LNCAP (cell line): ENCODE measurements around the gene HS3ST3A1.

Source experiments
- TF ChIP-seq, protein P1 (sequence below): fragments of 450-650 bp; IDR thresholded peaks from 2 replicates; pipeline ENCODE4 v1.5.1; 2017; ENCODE audit warnings: mild to moderate bottlenecking

The HS3ST3A1 gene

DNA sequence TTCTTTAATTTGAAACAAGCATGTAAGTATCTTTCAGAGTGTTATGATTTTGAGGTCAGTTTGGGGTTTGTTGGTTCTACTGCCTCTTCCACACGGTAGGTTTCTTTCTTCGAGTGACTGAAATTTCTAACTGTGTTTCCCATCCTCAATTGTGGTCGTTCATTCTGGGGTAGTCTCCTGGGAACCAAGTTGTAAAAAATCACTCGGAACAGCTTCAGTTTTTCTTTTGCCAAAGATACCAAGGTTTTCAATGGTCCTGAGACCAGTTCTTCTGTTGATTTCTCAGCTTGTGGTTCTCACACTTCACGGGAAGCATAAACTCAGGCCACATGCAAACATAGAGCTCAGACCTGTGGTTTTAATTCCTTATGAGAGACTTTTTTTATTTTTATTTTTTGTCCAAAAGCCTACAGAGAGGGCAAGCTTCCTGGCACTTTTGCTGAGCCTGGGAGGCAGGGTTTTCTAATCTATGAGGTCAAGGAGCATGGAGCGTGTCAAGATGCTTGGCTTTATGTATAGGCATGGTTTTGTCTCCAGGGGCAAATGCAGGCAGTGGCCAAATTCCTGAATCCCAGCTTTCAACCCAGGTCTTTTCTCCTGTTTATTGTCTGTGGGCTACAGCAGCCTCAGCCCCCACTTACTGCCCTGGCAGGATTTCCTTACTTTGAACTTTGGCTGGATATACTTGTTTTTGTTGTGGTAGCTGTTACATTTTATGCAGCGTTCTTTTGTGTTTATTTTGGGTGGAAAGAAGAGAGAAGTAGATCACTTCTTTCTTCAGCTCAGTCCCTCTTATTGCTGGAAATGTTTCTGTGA is 32.9 kb downstream of the HS3ST3A1 start:
- TF ChIP-seq, protein P1, sequence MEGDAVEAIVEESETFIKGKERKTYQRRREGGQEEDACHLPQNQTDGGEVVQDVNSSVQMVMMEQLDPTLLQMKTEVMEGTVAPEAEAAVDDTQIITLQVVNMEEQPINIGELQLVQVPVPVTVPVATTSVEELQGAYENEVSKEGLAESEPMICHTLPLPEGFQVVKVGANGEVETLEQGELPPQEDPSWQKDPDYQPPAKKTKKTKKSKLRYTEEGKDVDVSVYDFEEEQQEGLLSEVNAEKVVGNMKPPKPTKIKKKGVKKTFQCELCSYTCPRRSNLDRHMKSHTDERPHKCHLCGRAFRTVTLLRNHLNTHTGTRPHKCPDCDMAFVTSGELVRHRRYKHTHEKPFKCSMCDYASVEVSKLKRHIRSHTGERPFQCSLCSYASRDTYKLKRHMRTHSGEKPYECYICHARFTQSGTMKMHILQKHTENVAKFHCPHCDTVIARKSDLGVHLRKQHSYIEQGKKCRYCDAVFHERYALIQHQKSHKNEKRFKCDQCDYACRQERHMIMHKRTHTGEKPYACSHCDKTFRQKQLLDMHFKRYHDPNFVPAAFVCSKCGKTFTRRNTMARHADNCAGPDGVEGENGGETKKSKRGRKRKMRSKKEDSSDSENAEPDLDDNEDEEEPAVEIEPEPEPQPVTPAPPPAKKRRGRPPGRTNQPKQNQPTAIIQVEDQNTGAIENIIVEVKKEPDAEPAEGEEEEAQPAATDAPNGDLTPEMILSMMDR = no peak

DNA sequence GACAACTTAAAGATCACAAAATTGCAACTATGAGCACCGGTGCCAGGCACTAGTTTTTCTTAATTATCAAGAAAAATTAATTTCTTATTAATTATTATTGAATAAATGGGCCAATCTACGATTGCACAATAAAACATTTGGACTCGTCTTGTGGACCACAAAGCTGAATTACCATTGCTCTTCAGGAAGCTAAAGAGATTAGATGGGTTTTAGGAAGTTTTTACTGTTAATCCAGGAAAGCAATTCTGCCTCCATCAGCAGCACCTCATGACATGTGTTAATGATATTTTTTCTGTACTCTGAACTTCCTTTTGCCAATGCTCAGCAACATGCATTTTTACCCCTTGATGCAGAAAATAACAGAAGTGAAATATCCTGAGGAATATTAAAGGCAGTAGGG is 37.9 kb downstream of the HS3ST3A1 start:
- TF ChIP-seq, protein P1 = no peak

DNA sequence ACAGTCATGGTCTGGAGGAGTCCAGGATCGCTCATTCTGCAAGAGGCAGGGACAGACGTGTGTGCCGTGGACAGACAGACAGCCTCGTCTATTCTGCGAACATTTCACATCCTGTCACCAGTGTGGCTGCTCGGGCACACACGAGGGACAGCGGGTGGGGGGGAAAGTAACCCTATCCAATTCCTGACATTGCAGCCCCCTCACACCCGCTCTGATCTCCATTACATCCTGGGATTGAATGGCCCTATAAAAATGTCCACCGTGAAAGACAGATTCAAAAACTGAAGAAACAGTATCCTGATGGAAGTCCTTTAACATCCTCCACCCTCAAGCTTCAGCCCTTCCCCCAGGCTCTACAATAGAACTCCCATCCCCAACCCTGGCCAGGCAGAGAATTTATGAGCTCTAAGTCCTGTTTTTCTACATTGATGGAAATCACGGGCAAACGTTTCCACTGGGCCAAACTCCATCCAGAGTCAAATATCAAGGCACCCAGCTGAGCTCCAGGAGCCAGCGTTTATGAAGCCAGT is 39.4 kb downstream of the HS3ST3A1 start:
- TF ChIP-seq, protein P1 = no peak

DNA sequence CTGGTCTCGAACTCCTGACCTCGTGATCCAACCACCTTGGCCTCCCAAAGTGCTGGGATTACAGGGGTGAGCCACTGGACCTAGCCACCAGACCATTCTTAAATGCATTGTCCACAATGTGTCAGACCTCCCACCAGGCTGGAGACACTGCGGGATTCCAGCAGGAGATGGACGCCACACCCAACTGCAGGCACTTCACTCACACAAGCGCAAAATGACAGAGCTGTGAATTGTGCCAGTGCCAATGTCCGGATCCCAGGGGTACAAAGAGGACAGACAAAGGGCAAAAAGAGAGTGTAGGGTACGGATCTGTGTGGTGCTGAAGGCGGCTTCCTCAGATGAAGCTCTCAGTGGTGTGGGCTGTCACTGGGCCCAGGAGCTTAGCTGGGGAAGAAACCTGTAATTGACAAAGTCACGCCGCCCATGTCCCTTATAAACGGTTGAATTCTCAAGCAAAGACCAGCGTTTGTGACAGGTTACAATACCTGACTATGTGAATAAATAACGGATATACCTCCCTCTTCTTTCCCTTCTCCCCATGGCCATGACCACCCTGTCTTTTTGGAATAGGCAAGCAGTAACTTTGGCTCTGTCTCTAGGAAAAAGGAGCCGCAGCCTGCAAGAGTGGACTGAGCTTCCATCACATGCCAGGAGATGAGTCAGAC is 40.0 kb downstream of the HS3ST3A1 start:
- TF ChIP-seq, protein P1 = no peak

DNA sequence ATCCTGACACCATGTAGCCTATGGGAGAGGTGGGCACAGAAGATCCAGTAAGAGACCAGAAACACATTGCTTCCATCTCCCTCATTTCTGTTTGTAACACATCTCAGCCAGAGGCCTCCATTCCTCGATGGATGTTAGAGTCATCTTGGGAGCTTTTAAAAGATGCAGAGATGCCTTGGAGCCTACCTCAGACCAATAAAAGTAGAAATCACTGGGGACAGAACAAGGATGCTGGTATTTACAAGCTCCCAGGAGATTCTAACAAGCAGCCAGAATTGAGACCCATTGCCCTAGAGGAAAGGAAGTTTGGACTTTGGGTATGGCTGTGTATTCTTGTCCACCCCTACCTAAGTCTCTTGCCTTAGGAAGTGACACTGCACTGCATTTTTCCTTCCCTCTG is 40.8 kb downstream of the HS3ST3A1 start:
- TF ChIP-seq, protein P1 = no peak

DNA sequence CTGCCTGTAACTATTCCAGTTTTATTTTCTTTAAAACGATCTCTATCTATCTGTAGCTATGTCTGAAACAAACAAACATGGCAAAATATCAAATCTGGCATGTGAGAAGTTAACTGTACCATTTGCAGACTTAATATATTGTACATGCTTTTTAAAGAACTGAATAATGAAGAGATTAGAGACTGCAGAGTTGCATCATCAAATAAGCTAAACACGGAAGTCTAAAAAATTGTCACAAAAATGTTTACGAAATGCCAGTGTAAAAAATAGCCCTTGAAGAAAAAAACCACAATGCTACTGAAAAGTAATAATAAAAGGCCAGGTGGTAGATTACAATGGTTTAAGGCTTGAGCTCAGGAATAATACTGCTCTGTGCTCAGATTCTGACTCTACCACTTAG is 43.1 kb downstream of the HS3ST3A1 start:
- TF ChIP-seq, protein P1 = no peak

DNA sequence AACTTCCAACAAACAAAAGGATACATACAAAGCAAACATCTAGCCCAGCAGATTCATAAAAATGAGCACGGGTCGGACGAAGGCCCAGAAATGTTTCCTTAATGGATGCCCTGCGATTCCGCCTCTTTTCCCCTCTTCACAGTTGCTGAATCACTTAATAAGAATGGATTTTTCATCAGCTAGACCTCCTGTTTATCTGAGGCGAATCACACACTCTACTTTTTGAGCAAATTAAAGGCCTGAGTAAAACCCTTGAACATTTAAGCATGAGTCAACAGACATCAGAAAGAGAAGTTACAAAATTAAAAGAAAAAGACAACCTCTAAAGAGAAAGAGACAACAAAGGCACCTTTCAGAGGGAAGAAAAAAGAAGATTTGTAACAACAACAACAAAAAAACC is 44.7 kb downstream of the HS3ST3A1 start:
- TF ChIP-seq, protein P1 = no peak
